GM19025 (cell line): Measurements from ENCODE around the gene EPHB1.
"Not testable (repeated sequence)": the region's sequence is repeated elsewhere in the genome, so short reads cannot be mapped to it uniquely, and the experiment has no call there.

ENCODE experiments used
- ATAC-seq: cut with Tn5 transposase; IDR thresholded peaks from one replicate; pipeline ENCODE4 v1.9.1; 2021; ENCODE audit warnings: mild to moderate bottlenecking, low read depth, moderate library complexity; ENCODE audit not compliant: unreplicated experiment

EPHB1 gene

DNA sequence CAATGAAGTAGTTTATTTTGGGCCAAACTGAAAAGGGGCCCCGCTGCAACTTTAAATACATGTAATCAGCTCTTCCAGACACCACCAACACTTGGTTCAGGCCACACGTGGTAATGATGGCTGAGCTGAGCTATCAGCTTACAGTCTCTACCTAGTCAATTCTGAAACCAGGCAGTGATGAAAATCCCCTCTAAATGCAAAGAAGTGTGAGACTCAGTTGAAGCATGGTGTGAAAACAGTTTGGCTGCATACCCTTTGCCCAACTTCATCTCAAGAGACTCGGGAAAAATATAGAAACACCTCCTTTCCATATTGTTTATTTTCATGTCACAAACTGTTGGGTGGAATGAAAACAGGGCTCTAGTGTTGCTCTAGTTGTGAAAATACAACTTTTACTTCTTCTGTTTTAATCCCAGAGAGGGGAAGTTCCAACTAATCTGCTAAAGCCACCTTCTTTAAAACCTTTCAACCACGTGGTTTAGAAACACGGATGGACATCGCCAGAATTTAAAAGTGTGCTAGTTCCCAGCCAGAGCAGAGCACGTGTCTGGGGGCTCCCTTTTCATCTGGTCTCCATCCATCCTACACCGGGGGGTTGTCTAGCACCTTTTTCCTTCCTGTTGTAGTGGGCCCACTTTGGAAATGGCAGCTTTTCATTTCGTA, 229.1 kb downstream of the EPHB1 start:
- no peak for ATAC-seq

DNA sequence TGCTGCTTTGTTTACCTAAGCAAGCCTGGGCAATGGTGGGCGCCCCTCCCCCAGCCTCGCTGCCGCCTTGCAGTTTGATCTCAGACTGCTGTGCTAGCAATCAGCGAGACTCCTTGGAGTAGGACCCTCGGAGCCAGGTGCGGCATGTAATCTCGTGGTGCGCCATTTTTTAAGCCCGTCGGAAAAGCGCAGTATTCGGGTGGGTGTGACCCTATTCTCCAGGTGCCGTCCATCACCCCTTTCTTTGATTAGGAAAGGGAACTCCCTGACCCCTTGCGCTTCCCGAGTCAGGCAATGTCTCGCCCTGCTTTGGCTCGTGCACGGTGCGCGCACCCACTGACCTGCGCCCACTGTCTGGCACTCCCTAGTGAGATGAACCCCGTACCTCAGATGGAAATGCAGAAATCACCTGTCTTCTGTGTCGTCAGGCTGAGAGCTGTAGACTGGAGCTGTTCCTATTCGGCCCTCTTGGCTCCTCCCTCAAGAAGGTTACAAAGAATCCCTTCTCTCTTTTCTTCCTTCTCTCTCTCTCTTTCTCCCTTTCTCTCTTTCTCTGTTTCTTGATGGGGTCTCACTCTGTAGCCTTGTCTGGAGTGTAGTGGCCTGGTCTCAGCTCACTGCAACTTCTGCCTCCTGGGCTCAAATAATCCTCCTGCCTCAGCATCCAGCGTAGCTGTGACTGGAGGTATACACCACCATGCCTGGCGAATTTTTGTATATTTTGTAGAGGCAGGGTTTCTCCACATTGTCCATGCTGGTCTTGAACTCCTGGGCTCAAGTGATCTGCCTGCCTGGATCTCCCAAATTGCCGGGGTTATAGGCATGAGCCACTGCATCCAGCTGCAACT, 235.9 kb downstream of the EPHB1 start:
- ATAC-seq = not testable (repeated sequence)

DNA sequence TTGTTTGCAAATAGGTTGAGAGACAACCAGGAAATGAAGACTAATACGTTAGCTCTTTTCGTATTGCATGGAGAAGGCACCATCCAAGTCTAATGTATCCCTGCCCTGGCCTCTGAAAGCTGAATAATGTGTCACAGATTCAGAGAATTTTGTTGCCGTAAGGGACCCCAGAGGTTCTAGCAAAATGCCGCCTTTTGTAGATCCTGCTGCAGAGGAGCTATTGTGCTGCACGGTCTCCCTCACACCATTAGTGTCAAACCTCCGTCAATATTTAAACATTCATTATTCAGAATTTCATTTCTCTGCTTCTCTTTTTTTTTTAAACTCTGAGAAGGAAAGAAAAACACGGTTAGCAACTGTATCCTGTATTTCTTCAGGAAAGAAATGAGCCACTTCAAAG, 238.7 kb downstream of the EPHB1 start:
- ATAC-seq = no peak

DNA sequence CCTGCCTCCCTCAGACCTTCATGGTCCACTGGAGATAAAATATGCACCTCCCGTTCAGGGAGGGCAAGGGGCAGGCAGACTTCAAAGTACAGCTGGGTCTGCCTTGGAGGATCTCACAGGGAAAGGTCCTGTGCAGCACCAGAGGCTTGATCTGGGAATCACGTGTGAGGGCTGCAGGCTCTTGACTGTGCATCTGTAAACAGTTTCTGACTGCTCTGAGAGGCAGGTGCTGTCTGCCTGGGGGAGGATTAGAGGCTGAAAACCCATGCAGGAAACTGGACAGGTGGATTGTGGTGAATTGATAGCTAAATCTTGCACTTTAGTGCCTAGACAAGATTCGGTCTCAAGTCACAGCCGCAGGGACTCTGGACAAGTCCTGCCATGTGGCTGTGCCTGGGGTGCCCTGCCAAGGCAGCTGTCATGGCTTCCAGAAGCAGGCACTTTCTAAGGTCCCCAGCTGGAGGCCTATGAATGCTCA, 239.3 kb downstream of the EPHB1 start:
- no peak for ATAC-seq

DNA sequence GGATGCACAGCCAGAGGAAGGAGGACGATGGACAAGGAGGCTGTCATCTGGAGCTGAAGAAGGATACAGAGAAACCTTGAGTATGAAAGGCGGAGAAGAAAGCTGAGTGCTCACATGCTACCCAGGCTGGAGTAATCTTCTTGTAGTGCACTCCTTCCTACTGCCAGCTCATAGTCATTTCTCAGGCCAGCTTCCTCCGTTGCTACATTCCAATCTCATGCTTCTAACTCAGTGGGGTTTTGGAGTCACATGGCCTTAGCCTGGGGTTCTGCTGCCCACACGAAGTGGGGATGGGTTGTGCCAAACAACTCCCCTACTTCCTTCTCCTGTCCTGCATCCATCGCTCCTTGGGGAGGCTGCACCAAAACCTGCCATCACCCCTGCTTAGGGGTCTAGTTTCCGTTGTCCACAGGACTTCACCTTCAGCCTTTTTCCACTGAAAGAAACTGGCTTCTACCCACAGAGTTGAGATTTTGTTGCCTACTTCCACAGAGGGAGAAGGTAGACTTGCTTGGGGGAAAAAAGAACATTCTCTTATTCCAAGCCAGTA, 239.9 kb downstream of the EPHB1 start:
- no peak for ATAC-seq

DNA sequence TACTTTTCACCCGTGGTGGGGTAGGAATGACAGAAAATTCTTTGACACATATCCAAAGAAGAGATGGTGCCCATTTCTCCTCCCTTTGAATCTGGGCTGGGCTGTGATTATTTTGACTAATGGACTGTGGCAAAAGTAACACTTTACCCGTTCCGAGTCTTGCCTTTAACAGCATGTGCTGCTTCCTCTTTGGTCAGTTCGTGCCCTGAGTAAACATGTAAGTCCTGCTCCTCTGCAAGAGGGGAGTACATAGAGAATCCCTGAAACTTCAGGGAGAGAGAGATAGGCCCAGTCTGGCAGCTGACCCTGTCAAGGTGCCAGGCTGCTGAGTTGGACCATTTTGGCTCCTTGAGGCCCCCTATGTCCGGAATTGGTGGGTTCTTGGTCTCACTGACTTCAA, 243.1 kb downstream of the EPHB1 start:
- ATAC-seq = no peak

DNA sequence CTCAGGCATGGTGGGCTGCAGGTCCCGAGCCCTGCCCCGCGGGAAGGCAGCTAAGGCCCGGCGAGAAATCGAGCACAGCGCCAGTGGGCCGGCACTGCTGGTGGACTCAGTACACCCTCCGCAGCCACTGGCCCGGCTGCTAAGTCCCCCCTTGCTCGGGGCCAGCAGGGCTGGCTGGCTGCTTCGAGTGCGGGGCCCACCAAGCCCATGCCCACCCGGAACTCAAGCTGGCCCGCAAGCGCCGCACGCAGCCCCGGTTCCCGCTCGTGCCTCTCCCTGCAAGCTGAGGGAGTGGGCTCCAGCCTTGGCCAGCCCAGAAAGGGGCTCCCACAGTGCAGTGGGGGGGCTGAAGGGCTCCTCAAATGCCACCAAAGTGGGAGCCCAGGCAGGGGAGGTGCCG, 244.5 kb downstream of the EPHB1 start:
- ATAC-seq = not testable (repeated sequence)

DNA sequence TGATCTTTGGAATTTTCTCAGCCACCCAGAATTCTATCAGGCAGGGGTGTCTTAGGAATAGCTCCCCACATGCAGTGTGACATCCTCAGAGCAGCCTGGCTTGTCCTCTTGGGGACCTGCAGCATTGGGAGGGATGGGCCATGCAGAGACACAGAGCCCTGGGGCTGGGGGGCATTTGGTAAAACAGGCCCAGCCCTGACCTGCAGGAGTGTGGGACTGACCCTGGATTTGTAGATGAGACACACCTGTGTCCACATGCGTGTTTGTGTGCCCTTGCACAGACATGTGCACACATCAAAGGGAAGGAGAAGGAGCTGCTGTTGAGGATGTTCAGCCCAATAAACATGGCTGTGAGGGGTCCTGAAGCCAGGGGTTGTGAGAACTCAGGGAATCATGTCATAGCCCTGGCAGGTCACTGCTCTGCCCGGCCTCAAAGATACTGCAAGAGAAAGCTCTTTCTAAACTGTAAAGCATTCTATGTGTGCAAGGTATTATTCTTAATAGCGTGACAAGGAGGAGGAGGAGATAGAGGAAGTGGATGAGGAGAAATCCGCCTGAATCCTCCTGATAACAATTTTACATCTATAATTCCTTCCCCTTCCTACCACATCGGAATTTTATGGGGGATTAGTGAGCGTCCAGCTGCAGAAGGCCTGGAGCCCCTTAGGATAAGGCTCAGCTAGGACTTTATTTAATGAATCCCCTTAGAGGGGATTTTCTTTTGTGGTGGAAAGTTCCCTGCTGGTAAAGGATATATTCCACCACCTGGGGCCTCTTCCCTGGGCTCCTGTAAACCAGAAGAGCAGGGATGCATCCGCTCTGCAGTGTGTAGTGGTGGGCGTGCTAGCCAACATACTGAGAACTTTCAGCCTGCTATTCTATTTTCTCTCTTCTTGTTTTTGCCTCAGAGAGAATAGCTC, 245.5 kb downstream of the EPHB1 start:
- no peak for ATAC-seq

DNA sequence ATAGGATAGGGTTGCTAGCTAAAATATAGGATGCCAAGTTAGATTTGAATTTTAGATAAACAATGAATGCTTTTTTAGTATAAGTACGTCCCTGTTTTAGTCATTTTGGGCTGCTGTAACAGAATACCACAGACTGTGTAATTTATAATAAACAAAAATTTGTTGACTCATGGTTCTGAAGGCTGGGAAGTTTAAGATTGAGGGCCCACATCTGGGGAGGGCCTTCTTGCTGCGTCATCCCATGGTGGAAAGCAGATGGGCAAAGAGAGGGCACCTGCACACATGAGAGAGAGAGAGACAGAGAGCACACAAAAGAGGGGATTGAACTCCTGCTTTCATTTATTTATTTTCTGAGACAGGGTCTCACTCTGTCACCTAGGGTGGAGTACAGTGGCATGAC, 246.5 kb downstream of the EPHB1 start:
- no peak for ATAC-seq

DNA sequence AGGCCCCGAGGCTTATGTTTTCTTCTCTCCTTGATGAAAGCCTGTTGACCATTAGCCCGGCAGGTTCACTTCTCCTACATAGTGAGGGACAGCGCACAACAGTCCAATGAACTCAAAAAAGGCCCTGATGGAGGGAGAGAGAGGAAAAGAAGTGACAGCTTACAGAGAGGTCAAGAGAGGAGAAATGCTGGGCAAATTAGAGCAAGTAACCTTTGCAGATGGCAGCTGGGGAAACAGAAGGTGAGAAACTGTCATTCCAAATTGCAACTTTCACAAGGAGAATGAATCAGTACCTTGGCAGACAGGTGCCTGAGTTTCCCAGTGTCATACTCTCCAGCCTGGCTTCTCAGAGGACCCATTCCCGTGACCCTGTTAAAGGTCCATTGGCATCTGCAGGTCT, 252.0 kb downstream of the EPHB1 start:
- no peak for ATAC-seq

DNA sequence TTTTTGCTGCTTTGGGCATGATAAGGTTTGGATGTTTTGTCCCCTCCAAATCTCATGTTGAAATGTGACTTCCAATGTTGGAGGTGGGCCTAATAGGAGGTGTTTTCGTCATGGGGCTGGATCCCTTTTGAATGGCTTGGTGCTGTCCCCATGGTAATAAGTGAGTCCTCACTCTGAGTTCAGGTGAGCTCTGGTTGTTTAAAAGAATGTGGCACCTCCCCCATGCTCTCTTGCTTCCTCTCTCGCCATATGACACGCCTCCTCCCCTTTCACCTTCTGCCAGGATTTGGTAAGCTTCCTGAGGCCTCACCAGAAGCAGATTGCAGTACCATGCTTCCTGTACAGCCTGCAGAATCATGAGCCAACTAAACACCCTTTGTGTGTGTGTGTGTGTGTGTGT, 255.5 kb downstream of the EPHB1 start:
- no peak for ATAC-seq

DNA sequence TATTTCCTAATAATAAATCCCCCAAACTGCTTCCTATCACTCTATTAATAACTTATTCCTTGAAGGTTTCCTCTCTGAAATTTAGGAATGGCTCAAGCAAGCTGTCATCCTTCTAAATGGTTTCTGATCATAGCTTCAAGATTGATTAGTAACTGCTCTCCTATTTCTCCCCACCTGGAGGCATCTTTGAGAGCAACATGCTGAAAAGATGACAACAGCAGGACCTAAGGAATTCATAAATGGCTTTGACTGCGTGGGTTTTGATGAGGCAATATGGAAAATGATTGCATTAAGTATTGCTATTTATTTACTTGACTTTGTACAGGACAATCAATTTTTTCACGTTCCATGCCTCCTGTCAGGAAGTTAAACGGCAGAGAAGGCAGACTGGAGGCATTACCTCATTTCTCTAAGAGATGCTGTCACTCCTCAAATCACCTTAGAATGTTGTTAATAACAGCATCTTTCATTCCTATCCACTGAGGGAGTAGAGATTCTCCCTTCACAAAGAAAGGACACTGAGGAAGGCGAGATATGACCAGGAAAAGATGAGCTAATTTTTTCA, 256.4 kb downstream of the EPHB1 start:
- ATAC-seq = no peak

DNA sequence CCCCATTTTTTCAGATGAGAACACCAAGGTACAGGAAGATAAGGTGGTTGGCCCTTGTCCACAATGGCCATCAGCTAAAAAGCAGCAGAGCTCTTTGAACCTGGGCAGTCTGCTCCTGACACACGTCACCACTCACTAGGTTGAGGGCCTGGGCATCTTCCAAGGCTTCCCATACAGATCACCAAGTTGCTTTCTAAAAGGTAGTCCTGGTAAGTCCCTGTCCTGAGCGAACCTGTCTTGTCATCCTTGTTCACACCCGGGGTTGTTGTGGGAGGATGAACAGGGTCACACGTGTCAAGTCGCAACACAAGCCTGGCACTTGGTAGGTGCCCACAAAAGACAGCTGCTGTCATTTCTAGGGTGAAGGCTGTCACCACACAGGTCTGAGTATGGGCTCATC, 260.4 kb downstream of the EPHB1 start:
- ATAC-seq = no peak

DNA sequence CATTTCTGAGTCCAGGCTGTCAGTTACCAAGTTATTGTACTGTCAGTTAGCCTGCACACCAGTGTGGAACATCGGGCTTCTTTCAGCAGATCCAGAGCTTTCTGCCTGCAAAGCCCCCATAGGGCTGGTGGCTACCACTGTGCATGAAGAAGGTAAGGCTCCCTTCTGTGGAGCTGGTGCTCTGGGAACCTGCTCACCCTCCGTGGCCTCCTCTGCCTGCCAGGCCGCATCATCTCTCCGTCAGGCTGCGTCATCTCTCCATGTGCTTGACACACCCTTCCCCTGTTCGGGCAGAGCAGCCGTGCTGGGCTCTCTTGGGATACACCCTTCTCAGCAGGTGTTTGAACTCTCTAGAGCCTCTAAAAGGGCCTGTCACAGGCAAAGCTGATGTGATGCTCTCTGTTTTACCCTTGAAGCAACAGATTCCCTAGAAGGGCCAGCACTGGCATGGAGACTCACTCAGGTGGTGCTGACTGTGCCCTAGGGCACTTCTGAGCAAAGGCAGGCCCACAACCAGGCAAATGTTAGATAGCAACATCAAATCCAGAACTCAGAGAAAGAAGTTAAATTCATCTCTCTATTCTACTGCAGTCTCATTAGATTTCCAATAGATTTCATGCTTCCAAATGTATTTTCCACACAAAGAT, 261.1 kb downstream of the EPHB1 start:
- no peak for ATAC-seq

DNA sequence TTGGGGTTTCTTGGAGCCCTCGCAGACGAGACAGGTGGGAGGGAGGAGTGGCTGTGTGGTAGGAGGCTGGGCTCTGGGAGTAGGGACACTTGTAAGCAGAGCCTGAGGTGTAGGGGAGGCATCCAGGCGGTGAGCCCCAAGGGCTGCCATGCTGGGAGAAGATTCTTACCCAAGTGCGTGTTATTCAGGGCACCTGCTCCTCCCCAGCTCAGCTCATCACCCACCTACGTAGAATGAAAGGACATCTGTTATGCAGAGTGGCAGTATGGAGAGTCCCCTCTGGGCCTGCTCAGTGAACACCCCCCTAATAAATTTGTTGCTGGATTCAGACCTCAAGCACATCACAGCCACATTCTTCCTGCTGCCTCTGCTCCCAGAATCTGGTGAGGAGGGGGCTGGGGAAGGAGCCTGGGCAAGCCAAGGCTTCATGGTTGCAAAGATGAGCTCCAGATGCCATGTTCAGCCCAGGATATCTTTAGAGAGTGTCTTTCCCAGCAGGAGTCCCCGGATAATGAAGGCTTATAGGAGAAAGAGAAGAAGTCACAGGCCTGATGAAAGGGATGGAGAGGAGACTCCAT, 261.8 kb downstream of the EPHB1 start:
- ATAC-seq = no peak

DNA sequence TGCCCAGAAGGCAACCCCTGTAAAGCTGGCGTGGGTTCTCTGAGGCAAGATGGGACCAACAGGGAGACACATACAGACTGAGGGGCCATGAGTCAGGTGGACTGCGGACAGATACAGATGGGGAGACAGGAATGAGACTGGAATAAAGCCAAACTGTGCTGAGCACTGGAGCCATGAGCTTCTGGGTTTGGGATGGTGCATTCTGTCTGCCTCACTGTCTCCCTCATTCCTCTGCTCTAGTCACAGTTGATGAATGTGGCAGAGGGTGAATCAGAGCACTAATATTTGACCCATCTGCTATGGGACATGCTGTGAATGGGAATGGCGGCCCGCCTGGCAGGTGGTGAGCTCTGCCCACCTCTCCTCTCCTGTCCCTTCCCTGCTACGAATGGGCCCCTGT, 262.9 kb downstream of the EPHB1 start:
- ATAC-seq = no peak

DNA sequence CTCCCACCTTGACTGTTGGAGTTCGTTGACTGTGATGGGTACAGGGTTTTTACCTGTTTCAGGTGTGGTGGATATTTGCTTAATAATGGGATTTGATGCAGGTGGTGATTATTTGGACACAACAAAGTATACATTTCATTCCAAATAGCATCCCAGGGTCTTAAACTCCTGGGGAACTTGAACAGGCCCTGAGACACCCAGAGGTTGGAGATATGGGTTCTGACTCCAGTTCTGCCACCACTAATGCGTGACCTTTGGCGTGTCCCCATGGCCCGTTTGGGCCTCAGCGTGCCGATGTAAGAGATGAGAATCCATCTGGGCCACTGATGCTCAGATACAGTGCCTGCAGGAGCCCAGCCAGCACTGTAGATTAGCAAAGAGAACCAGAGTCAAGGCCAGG, 264.5 kb downstream of the EPHB1 start:
- no peak for ATAC-seq

DNA sequence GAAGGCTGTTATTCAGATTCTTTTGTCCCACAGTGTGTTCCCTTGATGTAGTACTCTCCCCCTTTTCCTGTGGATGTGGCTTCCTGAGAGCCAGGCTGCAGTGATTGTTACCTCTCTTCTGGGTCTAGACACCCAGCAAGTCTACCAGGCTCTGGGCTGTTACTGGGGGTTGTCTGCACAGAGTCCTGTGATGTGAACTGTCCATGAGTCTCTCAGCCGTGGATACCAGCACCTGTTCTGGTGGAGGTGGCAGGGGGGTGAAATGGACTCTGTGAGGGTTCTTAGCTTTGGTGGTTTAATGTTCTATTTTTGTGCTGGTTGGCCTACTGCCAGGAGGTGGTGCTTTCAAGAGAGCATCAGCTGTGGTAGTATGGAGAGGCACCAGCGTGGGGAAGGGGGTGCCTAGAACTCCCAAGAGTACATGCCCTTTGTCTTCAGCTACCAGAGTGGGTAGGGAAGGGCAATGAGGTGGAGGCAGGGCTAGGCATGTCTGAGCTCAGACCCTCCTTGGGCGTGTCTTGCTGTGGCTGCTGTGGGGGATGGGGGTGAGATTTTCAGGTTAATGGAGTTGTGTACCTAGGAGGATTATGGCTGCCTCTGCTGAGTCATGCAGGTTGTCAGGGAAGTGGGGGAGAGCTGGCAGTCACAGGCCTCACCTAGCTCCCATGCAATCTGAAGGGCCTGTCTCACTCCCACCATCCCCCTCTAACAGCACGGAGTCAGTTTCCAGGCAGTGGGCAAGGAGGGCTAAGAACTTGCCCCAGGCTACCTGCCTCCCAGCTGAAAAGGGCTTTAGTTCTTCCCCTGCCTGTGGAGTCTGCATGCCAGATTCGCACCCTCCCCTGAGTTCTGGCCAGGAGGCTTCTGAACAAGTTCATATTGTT, 272.0 kb downstream of the EPHB1 start:
- not testable (repeated sequence) for ATAC-seq

DNA sequence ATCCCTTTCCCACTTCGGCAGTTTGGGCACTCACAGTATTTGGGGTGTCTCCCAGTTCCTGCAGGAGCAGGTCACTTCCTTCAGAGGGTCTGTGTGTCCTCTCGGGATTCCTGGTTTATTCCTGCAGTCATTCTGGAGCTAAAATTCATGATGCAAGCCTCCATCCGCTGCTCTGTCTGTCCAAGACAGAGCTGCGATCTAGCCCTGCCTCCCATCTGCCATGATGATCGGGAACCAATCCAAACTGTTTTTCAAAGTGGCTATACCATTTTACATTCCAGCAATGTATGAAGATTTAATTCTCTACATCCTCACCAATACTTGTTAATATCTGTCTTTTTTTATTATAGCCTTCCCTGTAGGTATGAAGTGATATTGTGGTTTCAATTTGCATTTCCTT, 273.0 kb downstream of the EPHB1 start:
- no peak for ATAC-seq
